HepG2 (cell line): Measurements from ENCODE around the gene PPAT. TPM values are rescaled to one million over a fixed set of nuclear protein-coding genes. Genes with fewer than 3 reads are reported as not detected.

Source experiments
- CEBPB ChIP-seq: IDR thresholded peaks from 2 replicates; pipeline ENCODE4 v1.6.1; 2011; ENCODE audit warnings: low read depth, low read length, improper control_type of control experiment, borderline replicate concordance
- EHMT2 ChIP-seq: fragments of 200-600 bp; sonication (generic); IDR thresholded peaks from 2 replicates; pipeline ENCODE4 v1.7.0; 2017; ENCODE audit warnings: antibody characterized with exemption, low read depth, low read length, borderline replicate concordance
- FOSL2 ChIP-seq: sonication (generic); formaldehyde crosslinking; IDR thresholded peaks from 2 replicates; pipeline ENCODE4 v1.4.0; 2020; ENCODE audit warnings: missing genetic modification reagents
- FOXA3 ChIP-seq: IDR thresholded peaks from 2 replicates; pipeline ENCODE4 v1.6.1; 2016; ENCODE audit warnings: missing genetic modification reagents, missing compliant biosample characterization
- FOXK1 ChIP-seq: sonication (generic); formaldehyde crosslinking; IDR thresholded peaks from 2 replicates; pipeline ENCODE4 v1.4.0; 2020; ENCODE audit warnings: low read depth, missing genetic modification reagents, borderline replicate concordance
- FOXO1 ChIP-seq: sonication (generic); formaldehyde crosslinking; IDR thresholded peaks from 2 replicates; pipeline ENCODE4 v1.4.0; 2020; ENCODE audit warnings: missing genetic modification reagents
- FUBP1 ChIP-seq: sonication (generic); formaldehyde crosslinking; IDR thresholded peaks from 2 replicates; pipeline ENCODE4 v1.5.1; 2020; ENCODE audit warnings: missing genetic modification reagents, mild to moderate bottlenecking, borderline replicate concordance
- MXI1 ChIP-seq: IDR thresholded peaks from 3 replicates; pipeline ENCODE4 v1.6.1; 2012; ENCODE audit warnings: low read depth, low read length, inconsistent platforms, borderline replicate concordance
- NR2C2 ChIP-seq: sonication (generic); formaldehyde crosslinking; IDR thresholded peaks from 2 replicates; pipeline ENCODE4 v1.4.0; 2020; ENCODE audit warnings: missing genetic modification reagents, mild to moderate bottlenecking, moderate library complexity, borderline replicate concordance
- RARG ChIP-seq: sonication (generic); formaldehyde crosslinking; IDR thresholded peaks from 2 replicates; pipeline ENCODE4 v1.4.0; 2020; ENCODE audit warnings: low read depth, mild to moderate bottlenecking, missing genetic modification reagents
- RFX3 ChIP-seq: IDR thresholded peaks from 2 replicates; pipeline ENCODE4 v1.6.1; 2016; ENCODE audit warnings: missing biosample characterization, missing genetic modification reagents
- SAP130 ChIP-seq: IDR thresholded peaks from 2 replicates; pipeline ENCODE4 v1.6.1; 2016; ENCODE audit warnings: low read depth
- SIN3B ChIP-seq: fragments of 150-350 bp; IDR thresholded peaks from 2 replicates; pipeline ENCODE4 v1.6.1; 2014; ENCODE audit warnings: low read length
- ZMAT3 ChIP-seq: sonication (generic); formaldehyde crosslinking; conservative IDR thresholded peaks from 2 replicates; pipeline ENCODE4 v1.7.0; 2021; ENCODE audit warnings: missing genetic modification reagents
- ZNF142 ChIP-seq: sonication (generic); formaldehyde crosslinking; IDR thresholded peaks from 2 replicates; pipeline ENCODE4 v1.4.0; 2020; ENCODE audit warnings: missing genetic modification reagents
- ZNF549 ChIP-seq: sonication (generic); formaldehyde crosslinking; IDR thresholded peaks from 2 replicates; pipeline ENCODE4 v1.5.0; 2020; ENCODE audit warnings: missing genetic modification reagents
- ZNF572 ChIP-seq: sonication (generic); formaldehyde crosslinking; IDR thresholded peaks from 2 replicates; pipeline ENCODE4 v1.5.1; 2020; ENCODE audit warnings: mild to moderate bottlenecking, missing genetic modification reagents
- ZNF670 ChIP-seq: sonication (generic); formaldehyde crosslinking; IDR thresholded peaks from 2 replicates; pipeline ENCODE4 v1.8.0; 2022; ENCODE audit warnings: mild to moderate bottlenecking, missing genetic modification reagents, borderline replicate concordance
- polyA plus RNA-seq, 8 experiments: library from polyadenylated mRNA; depleted of rRNA in 3 of 8; stranded (reverse) in 7 of 8; unstranded in 1 of 8; fragments of >200 nt; fragmentation: Illumina TruSeq in 4 of 8; extraction: Trizol in 4 of 8; gene quantifications; 2 replicates each; pipeline versions ENCODE4 v1.2.1 to v1.2.3, GENCODE V29; 2011 to 2016; ENCODE audit warnings: low read depth in 4 of 8, missing spikeins in 1 of 8, mixed read lengths in 1 of 8; ENCODE audit not compliant: insufficient read depth in 1 of 8
- total RNA-seq, 5 experiments: library from RNA; depleted of rRNA; stranded (reverse); fragments of >200 nt; fragmentation: Illumina TruSeq; extraction: Trizol; gene quantifications; 2 replicates each; pipeline ENCODE4 v1.2.3, GENCODE V29; 2016; ENCODE audit warnings: low read depth in 1 of 5

The PPAT gene
- total and polyA plus RNA-seq, 2 of the 13 experiments (the other 11 are each of a cell fraction or from before 2014, with no cell fraction given) = 16.9 to 62.6 TPM

GRCh38 chr4:56410247-56411062 is 25.0 kb downstream of the PPAT start (continued):
- TF ChIP-seq ZNF142 (CRISPR knock-in tag) = no peak
- TF ChIP-seq MXI1 = no peak
- no peak for TF ChIP-seq ZMAT3
- no peak for TF ChIP-seq SIN3B
- TF ChIP-seq FOXO1 = no peak
- TF ChIP-seq FOSL2 (CRISPR knock-in tag) = peak; percentile 55
- TF ChIP-seq CEBPB = no peak
- TF ChIP-seq SAP130 (CRISPR knock-in tag) = peak; percentile 42; the same call in 1 of the 2 replicates
- TF ChIP-seq FOXK1 (CRISPR knock-in tag) = peak; percentile 29; the same call in 1 of the 2 replicates
- TF ChIP-seq EHMT2 = no peak
- TF ChIP-seq ZNF549 (CRISPR knock-in tag) = no peak
- no peak for TF ChIP-seq FUBP1 (CRISPR knock-in tag)
- TF ChIP-seq ZNF572 = no peak
- peak; percentile 70 for TF ChIP-seq RFX3 (CRISPR knock-in tag)
- no peak for TF ChIP-seq ZNF670
- TF ChIP-seq RARG = no peak
- TF ChIP-seq FOXA3 (CRISPR knock-in tag) = peak; percentile 79
- peak; percentile 92 for TF ChIP-seq NR2C2
